Ovary (tissue), 3 donors: ENCODE measurements around the gene POU5F1.

Source experiments
- CTCF ChIP-seq, 3 donors: fragments of 450-650 bp in 2 of 3; fragments of 200-600 bp in 1 of 3; IDR thresholded peaks; one replicate each; pipeline versions ENCODE4 v1.5.1 to v1.8.0; 2016 to 2022; ENCODE audit warnings: antibody characterized with exemption in 3 of 3, mild to moderate bottlenecking in 1 of 3
- EP300 ChIP-seq: sonication (generic); formaldehyde crosslinking; IDR thresholded peaks from one replicate; pipeline ENCODE4 v1.6.1; 2017; ENCODE audit warnings: antibody characterized with exemption
- POLR2A ChIP-seq: fragments of 450-650 bp; IDR thresholded peaks from one replicate; pipeline ENCODE4 v1.6.1; 2017; ENCODE audit warnings: antibody characterized with exemption, mild to moderate bottlenecking, moderate library complexity
- donor health status: DM: no; HTN: no; CAD: no.

- TF ChIP-seq CTCF (IDR thresholded peaks at IDR 0.05) (no peak), EP300 (no peak), POLR2A (no peak)
These were observed 53.7 kb downstream of the POU5F1 start for GRCh38 chr6:31116661-31117385.
